Body of pancreas (tissue), 4 donors: ENCODE results near the gene R3HDM4.

Experiments
- CTCF ChIP-seq, 7 experiments: fragments of 450-650 bp in 4 of 7; fragments of 200-600 bp in 3 of 7; sonication (generic) in 3 of 7; IDR thresholded peaks; one replicate each; pipeline ENCODE4 v1.5.1; 2016 to 2019; ENCODE audit warnings: antibody characterized with exemption in 7 of 7
- POLR2A ChIP-seq, 3 donors: fragments of 450-650 bp; IDR thresholded peaks; one replicate each; pipeline ENCODE4 v1.6.1; 2016; ENCODE audit warnings: antibody characterized with exemption in 3 of 3, mild to moderate bottlenecking in 2 of 3

GRCh38 chr19:929891-930258 is 16.9 kb upstream of the R3HDM4 start:
- no peak for TF ChIP-seq CTCF (IDR thresholded peaks at IDR 0.05)
- TF ChIP-seq POLR2A (IDR thresholded peaks at IDR 0.05): no peak
